22Rv1 (cell line): ENCODE measurements around the gene SLC9A4.

Experiments used
- H3K27ac ChIP-seq: fragments of 450-650 bp; 2 replicates; pipeline ENCODE4 v1.5.1; 2017
- CTCF ChIP-seq: fragments of 450-650 bp; IDR thresholded peaks from 2 replicates; pipeline ENCODE4 v1.5.1; 2017; ENCODE audit warnings: mild to moderate bottlenecking
- ZFX ChIP-seq: fragments of 450-650 bp; IDR thresholded peaks from 2 replicates; pipeline ENCODE4 v1.6.1; 2017; ENCODE audit warnings: antibody characterized with exemption, borderline replicate concordance

The SLC9A4 gene

GRCh38 chr2:102512161-102512560 lies 39.1 kb downstream of the SLC9A4 start:
- TF ChIP-seq ZFX (no peak), CTCF (no peak)
- H3K27ac ChIP-seq: no peak overlapping the region

GRCh38 chr2:102513355-102513939 lies 40.4 kb downstream of the SLC9A4 start:
- no peak overlapping the region for H3K27ac ChIP-seq
- TF ChIP-seq ZFX (no peak), CTCF (no peak)

GRCh38 chr2:102514061-102514785 lies 41.2 kb downstream of the SLC9A4 start:
- TF ChIP-seq CTCF (no peak), ZFX (no peak)
- no peak overlapping the region for H3K27ac ChIP-seq

- no peak overlapping the region for H3K27ac ChIP-seq
- TF ChIP-seq ZFX: no peak
- no peak for TF ChIP-seq CTCF
These were observed 42.8 kb downstream of the SLC9A4 start for GRCh38 chr2:102515851-102516250.

- TF ChIP-seq ZFX: no peak
- no peak for TF ChIP-seq CTCF
- H3K27ac ChIP-seq: no peak overlapping the region
These were observed 45.1 kb downstream of the SLC9A4 start for GRCh38 chr2:102518170-102518569.

- TF ChIP-seq CTCF (peak; percentile 88), ZFX (no peak)
These were observed 47.0 kb downstream of the SLC9A4 start for GRCh38 chr2:102520009-102520408.

GRCh38 chr2:102520801-102521200 lies 47.8 kb downstream of the SLC9A4 start:
- TF ChIP-seq ZFX (no peak), CTCF (no peak)

More at GRCh38 chr2:102520009-102520408, 47.0 kb downstream of the SLC9A4 start:
- H3K27ac ChIP-seq: no peak overlapping the region

More at GRCh38 chr2:102520801-102521200, 47.8 kb downstream of the SLC9A4 start:
- no peak overlapping the region for H3K27ac ChIP-seq
